Smooth muscle cell (in vitro differentiated cells): ENCODE results near the gene ZBTB20. TPM values are rescaled to one million over a fixed set of nuclear protein-coding genes. Genes with fewer than 3 reads are reported as not detected.

ENCODE experiments used
- DNase-seq: peaks from one replicate; lab custom pipeline; 2025; ENCODE audit not compliant: unreplicated experiment; lab: John Stamatoyannopoulos, UW
- H2AFZ ChIP-seq: fragments of 200-600 bp; sonication (generic); 2 replicates; pipeline ENCODE4 v1.6.0; 2016; ENCODE audit warnings: antibody characterized with exemption, low read depth, mild to moderate bottlenecking
- H3F3A ChIP-seq: fragments of 200-600 bp; sonication (generic); 2 replicates; pipeline ENCODE4 v1.6.0; 2017; ENCODE audit warnings: antibody characterized with exemption, low read depth
- H3K27ac ChIP-seq: fragments of 200-600 bp; sonication (generic); 2 replicates; pipeline ENCODE4 v1.5.1; 2016; ENCODE audit warnings: low read depth, mild to moderate bottlenecking
- H3K27me3 ChIP-seq: fragments of 200-600 bp; sonication (generic); 2 replicates; pipeline ENCODE4 v1.6.1; 2016; ENCODE audit warnings: low read depth, mild to moderate bottlenecking
- H3K36me3 ChIP-seq: fragments of 200-600 bp; sonication (generic); 2 replicates; pipeline ENCODE4 v1.5.1; 2016; ENCODE audit warnings: low read depth
- H3K4me1 ChIP-seq: fragments of 200-600 bp; sonication (generic); 2 replicates; pipeline ENCODE4 v1.5.1; 2016; ENCODE audit warnings: low read depth
- H3K4me2 ChIP-seq: fragments of 200-600 bp; sonication (generic); 2 replicates; pipeline ENCODE4 v1.6.0; 2016; ENCODE audit warnings: mild to moderate bottlenecking
- H3K4me3 ChIP-seq: fragments of 200-600 bp; sonication (generic); 2 replicates; pipeline ENCODE4 v1.5.1; 2016; ENCODE audit warnings: mild to moderate bottlenecking
- H3K79me2 ChIP-seq: fragments of 200-600 bp; sonication (generic); 2 replicates; pipeline ENCODE4 v1.6.0; 2016; ENCODE audit warnings: low read depth, mild to moderate bottlenecking
- H3K9ac ChIP-seq: fragments of 200-600 bp; sonication (generic); 2 replicates; pipeline ENCODE4 v1.6.0; 2016; ENCODE audit warnings: low read depth
- H3K9me3 ChIP-seq: fragments of 200-600 bp; sonication (generic); replicated peaks from 2 replicates; pipeline ENCODE4 v1.5.1; 2016; ENCODE audit warnings: low read depth
- H4K20me1 ChIP-seq: fragments of 200-600 bp; sonication (generic); 2 replicates; pipeline ENCODE4 v1.6.0; 2016; ENCODE audit warnings: low read depth
- WGBS: methylation state at CpG from one replicate; pipeline ENCODE4 v1.1.7; 2016; ENCODE audit warnings: low lambda C conversion rate; 5-methylcytosine and 5-hydroxymethylcytosine counted together
- polyA plus RNA-seq: library from polyadenylated mRNA; unstranded; fragments of >200 nt; fragmentation: Nextera tagmentation; extraction: Ambion mirVana; gene quantifications from 2 replicates; pipeline ENCODE4 v1.2.1, GENCODE V29; 2016
- total RNA-seq: library from RNA; depleted of rRNA; stranded (reverse); fragments of >200 nt; gene quantifications from 2 replicates; pipeline ENCODE4 v1.2.3, GENCODE V29; 2014
- TF ChIP-seq, protein P1 (sequence below): fragments of 200-600 bp; sonication (generic); IDR thresholded peaks from 2 replicates; pipeline ENCODE4 v1.5.1; 2017; ENCODE audit warnings: borderline replicate concordance, mild to moderate bottlenecking, antibody characterized with exemption; ENCODE audit not compliant: insufficient read depth, poor library complexity, severe bottlenecking

The ZBTB20 gene
- total and polyA plus RNA-seq, 2 experiments from 2014 or later, result 4.9 to 6.8 TPM

DNA sequence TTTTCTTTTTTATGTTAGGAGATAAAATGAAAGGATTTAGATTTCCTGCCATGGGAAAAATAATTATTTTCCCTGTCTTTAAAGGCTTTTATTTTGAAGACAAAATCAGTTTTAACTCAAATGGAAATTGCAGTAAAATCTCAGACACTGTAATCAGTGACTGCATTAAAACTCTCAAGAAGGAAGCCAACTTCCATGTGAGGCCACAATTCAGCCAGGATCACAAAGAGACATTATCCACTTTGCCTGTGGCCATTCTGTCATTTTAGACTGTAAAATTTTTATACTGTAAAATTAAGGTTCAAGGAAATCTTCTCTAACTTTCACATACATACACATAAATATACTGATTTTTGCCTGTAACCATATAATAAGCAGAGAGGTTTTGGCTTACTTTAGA, 549.2 kb downstream of the ZBTB20 start:
- H3K36me3 ChIP-seq, result no peaks in the 10 kb centered on the region
- TF ChIP-seq, protein P1, sequence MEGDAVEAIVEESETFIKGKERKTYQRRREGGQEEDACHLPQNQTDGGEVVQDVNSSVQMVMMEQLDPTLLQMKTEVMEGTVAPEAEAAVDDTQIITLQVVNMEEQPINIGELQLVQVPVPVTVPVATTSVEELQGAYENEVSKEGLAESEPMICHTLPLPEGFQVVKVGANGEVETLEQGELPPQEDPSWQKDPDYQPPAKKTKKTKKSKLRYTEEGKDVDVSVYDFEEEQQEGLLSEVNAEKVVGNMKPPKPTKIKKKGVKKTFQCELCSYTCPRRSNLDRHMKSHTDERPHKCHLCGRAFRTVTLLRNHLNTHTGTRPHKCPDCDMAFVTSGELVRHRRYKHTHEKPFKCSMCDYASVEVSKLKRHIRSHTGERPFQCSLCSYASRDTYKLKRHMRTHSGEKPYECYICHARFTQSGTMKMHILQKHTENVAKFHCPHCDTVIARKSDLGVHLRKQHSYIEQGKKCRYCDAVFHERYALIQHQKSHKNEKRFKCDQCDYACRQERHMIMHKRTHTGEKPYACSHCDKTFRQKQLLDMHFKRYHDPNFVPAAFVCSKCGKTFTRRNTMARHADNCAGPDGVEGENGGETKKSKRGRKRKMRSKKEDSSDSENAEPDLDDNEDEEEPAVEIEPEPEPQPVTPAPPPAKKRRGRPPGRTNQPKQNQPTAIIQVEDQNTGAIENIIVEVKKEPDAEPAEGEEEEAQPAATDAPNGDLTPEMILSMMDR, result no peak
- no peak for DNase-seq
- no peaks in the 10 kb centered on the region for H4K20me1 ChIP-seq
- H3K27me3 ChIP-seq, result no peaks in the 10 kb centered on the region
- no peak overlapping the region for H3K4me3 ChIP-seq
- no peaks in the 10 kb centered on the region for H3K4me1 ChIP-seq
- no peak overlapping the region for H3K4me2 ChIP-seq
- H3K9me3 ChIP-seq, result no peaks in the 10 kb centered on the region
- no peak overlapping the region for H3K27ac ChIP-seq
- no peak overlapping the region for H2AFZ ChIP-seq
- no peaks in the 10 kb centered on the region for H3F3A ChIP-seq
- no peaks in the 10 kb centered on the region for H3K79me2 ChIP-seq
- H3K9ac ChIP-seq, result no peak overlapping the region

GRCh38 chr3:114597012-114597411, 550.1 kb downstream of the ZBTB20 start:
- no peak overlapping the region for H3K27ac ChIP-seq

DNA sequence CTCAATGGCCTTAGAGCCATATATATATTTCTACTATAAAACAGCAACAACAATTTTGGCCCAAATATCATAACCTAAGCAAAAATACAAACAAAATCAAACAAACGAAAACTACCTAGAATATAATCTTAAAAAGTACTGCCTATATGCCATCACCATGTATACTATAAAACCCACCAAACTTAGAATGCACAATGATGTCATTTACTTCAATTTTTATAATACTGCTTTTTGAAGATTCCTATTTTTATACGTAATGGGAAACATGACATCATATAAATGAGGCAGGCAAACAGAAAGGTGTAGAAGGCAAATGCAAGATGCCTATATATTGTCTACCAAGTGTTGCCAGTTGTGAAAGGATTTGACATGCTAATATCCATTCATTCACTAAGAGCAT, 550.9 kb downstream of the ZBTB20 start:
- Histone ChIP-seq H3K27ac (no peak overlapping the region), H3F3A (no peaks in the 10 kb centered on the region), H3K9ac (no peak overlapping the region), H4K20me1 (no peaks in the 10 kb centered on the region), H3K4me2 (no peak overlapping the region), H3K9me3 (no peaks in the 10 kb centered on the region), H2AFZ (no peak overlapping the region), H3K36me3 (no peaks in the 10 kb centered on the region), H3K4me3 (no peak overlapping the region), H3K27me3 (no peaks in the 10 kb centered on the region), H3K79me2 (no peaks in the 10 kb centered on the region), H3K4me1 (no peaks in the 10 kb centered on the region)
- DNase-seq, result no peak
- TF ChIP-seq, protein P1, result no peak
- WGBS, result 91% methylated on average over 2 of the region's 2 CpGs

More at GRCh38 chr3:114597012-114597411, 550.1 kb downstream of the ZBTB20 start:
- no peak overlapping the region for H2AFZ ChIP-seq
- H3K79me2 ChIP-seq, result no peaks in the 10 kb centered on the region
- H3K9ac ChIP-seq, result no peak overlapping the region
- no peak for DNase-seq
- TF ChIP-seq, protein P1, result no peak
- no peaks in the 10 kb centered on the region for H4K20me1 ChIP-seq
- no peaks in the 10 kb centered on the region for H3F3A ChIP-seq
- H3K36me3 ChIP-seq, result no peaks in the 10 kb centered on the region
- 60% methylated on average over 4 of the region's 4 CpGs for WGBS
- H3K27me3 ChIP-seq, result no peaks in the 10 kb centered on the region
- H3K4me2 ChIP-seq, result no peak overlapping the region
- no peaks in the 10 kb centered on the region for H3K4me1 ChIP-seq
- no peak overlapping the region for H3K4me3 ChIP-seq
- H3K9me3 ChIP-seq, result no peaks in the 10 kb centered on the region

DNA sequence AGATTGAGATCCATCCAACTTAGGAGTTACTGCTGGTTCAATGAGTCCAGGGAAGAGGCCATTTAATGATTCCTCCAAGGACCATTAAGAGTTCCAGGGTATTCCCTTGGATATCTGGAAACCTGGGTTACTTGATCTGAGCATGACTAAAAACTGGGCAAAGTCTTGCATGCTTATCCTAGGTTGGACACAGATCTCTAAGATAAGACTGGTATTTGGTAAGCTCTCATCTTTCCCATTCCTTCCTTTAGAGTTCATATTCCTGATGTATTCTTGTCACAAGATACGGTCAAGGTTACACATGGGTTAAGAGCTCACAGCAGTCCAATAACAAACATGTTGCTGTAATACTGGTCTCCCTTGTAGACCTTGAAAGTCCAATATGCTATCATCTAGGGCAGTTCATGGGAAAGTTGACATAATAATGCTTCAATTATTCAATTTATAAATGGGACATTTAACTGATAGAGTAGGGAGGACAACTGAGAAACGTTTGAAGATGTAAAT, 551.5 kb downstream of the ZBTB20 start:
- Histone ChIP-seq H3K27me3 (no peaks in the 10 kb centered on the region), H3K27ac (no peak overlapping the region), H4K20me1 (no peaks in the 10 kb centered on the region), H3K36me3 (no peaks in the 10 kb centered on the region), H3F3A (no peaks in the 10 kb centered on the region), H3K4me3 (no peak overlapping the region), H3K4me1 (no peaks in the 10 kb centered on the region), H2AFZ (no peak overlapping the region), H3K79me2 (no peaks in the 10 kb centered on the region), H3K4me2 (no peak overlapping the region), H3K9ac (no peak overlapping the region), H3K9me3 (no peaks in the 10 kb centered on the region)
- TF ChIP-seq, protein P1, result no peak
- 83% methylated on average over 2 of the region's 2 CpGs for WGBS
- no peak for DNase-seq
